HG02571 (cell line): ENCODE results near the gene FRMD4A.

ENCODE experiments used
- ATAC-seq: cut with Tn5 transposase; IDR thresholded peaks from one replicate; pipeline ENCODE4 v1.9.1; 2021; ENCODE audit warnings: mild to moderate bottlenecking, moderate library complexity; ENCODE audit not compliant: unreplicated experiment

The FRMD4A gene

DNA sequence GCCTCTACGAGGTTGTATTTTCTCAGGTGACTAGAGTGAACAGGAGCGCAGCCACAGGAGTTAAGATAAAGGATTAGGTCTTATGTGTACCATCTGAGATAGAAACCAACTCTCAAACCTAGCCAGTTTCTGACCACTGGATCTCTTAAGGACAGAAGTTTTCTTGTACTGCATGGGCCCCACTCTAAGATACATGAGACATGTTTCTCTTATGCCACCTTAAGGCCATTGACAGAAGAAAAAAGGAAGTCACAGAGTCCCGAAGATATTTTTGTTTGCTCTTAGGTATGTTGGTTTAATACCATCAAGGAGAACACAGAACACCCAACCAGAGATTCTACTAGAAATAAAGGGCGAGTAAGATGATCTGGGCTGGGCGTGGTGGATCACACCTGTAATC, 335.8 kb downstream of the FRMD4A start:
- ATAC-seq: no peak

GRCh38 chr10:13993673-13994089, 337.0 kb downstream of the FRMD4A start:
- no peak for ATAC-seq

DNA sequence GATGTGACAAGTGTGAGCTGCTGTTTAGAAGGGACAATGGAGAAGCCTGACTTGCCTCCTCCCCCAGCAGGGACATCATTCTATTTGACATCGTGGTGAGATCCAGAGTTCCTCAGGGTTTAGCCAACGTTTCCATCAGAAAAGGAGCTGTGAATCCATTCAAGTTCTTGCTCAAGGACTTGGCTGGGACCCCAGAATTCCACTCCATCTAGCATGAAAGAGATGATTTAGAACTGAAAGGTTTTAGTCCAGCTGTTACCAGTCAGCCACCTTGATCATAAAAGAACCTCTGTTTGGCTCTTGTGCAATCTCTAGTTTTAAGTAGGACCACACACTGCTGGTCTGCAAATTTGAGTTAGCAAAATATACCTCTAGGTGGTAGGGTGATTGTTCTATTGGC, 337.6 kb downstream of the FRMD4A start:
- ATAC-seq: no peak

GRCh38 chr10:13991353-13991752, 339.4 kb downstream of the FRMD4A start:
- no peak for ATAC-seq

- no peak for ATAC-seq
Measured at GRCh38 chr10:13990946-13991345, 339.8 kb downstream of the FRMD4A start.

- no peak for ATAC-seq
Measured at GRCh38 chr10:13990392-13990805, 340.3 kb downstream of the FRMD4A start.

GRCh38 chr10:13989616-13990015, 341.1 kb downstream of the FRMD4A start:
- ATAC-seq: no peak

GRCh38 chr10:13987446-13987845, 343.3 kb downstream of the FRMD4A start:
- ATAC-seq: no peak

- no peak for ATAC-seq
Measured at GRCh38 chr10:13984647-13985155, 346.0 kb downstream of the FRMD4A start.

GRCh38 chr10:13983035-13983434, 347.7 kb downstream of the FRMD4A start:
- ATAC-seq: no peak

GRCh38 chr10:13978533-13979115, 352.1 kb downstream of the FRMD4A start:
- ATAC-seq: no peak

DNA sequence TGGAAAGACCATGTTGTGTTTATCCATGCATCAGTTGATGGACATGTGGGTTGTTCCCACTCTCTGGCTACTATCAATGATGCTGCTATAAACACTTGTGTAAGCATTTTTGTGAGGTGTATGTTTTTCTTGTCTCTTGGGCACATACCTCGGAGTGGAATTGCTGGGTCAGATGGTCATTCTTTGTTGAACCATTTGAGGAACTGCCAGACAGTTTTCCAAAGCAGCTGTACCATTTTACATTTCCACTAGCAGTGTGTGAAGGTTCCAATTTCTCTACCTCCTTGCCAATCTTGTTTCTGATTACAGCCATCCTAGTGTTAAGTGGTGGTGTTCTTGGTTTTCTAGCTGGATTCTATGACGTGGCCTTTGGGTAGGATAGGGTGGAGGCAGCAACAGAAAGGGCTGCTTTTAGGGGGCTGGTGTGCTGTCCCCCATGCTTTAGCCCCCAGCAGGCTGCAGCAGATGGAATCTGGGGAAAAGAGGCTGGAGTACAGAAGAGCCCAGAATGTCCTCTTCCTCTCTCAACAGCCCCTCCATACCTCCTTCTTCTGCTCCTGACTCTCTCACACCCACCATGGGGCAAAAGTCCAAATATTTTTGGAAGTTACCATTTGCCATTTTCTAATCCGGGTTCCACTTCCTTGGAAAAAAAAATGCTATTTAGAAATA, 352.7 kb downstream of the FRMD4A start:
- ATAC-seq: no peak

DNA sequence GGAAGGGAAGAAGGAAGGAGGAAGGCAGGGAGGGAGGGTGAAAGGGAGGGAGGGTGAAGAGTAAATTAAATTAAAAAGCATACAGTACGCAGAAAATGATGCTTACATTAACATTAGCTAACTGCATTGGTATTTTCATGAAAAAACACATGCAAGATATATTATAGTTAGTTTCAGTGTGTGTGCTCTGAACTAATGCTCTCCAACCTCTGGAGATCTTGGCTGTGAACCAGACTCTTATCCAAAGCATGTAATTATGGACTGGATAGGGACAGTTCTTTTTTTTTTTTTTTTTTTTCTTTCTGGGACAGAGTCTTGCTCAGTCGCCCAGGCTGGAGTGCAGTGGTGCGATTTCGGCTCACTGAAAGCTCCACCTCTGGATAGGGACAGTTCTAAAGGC, 357.0 kb downstream of the FRMD4A start:
- ATAC-seq: no peak

DNA sequence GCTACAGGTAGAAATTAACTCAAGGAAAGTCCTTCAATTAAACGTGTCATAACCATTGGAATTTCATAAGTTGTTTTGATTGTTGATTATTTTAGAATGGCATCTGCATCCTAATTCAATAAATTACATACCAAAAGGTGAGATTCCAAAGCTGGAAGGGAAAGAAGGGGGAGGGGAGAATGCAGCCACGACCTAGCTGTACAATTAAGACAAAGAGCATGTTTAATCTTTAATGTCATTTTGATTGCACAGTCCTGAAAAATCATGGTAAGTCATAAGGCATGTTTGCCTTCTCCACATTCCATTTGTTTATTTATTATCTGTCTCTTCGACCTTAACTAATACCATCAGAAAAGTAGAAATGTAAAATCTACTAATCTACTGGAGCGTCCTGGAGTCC, 358.1 kb downstream of the FRMD4A start:
- no peak for ATAC-seq

- no peak for ATAC-seq
Measured at GRCh38 chr10:13971601-13972475, 358.9 kb downstream of the FRMD4A start.

DNA sequence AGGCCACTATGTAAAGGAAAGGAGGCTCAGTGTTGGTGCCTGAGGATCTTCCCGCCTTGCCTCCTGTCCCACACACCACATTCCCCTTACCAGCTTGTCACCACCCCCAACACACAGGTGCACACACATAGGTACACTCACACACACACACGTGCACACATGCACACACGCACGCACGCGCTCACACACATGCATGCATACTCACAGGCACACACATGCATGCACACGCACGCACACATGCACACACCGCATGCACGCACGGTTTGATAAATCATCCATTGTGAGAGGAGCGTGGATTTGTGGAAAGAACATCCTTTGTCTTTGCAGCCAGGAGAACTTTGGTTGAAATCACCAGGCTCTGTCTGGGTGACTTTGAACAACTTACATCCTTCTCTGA, 359.8 kb downstream of the FRMD4A start:
- ATAC-seq: no peak

- ATAC-seq: no peak
Measured at GRCh38 chr10:13970236-13970956, 360.3 kb downstream of the FRMD4A start.

DNA sequence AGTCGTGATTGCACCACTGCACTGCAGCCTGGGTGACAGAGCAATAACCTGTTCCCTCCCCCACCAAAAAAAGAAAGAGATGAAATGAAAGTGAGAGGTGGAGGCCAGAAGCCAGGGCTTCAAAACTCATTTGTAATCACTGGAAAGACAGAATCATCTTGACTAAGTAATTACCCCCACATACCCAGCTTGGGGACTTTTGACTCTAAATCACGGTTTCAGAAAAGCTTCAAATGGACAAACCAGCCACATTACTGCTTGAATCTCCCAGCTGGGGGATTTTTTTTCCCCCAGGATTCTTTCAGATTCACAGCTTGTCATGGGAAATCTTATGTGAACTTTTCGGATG, 361.0 kb downstream of the FRMD4A start:
- ATAC-seq: no peak

GRCh38 chr10:13969118-13969791, 361.5 kb downstream of the FRMD4A start:
- no peak for ATAC-seq

GRCh38 chr10:13961853-13962252, 368.9 kb downstream of the FRMD4A start:
- no peak for ATAC-seq

DNA sequence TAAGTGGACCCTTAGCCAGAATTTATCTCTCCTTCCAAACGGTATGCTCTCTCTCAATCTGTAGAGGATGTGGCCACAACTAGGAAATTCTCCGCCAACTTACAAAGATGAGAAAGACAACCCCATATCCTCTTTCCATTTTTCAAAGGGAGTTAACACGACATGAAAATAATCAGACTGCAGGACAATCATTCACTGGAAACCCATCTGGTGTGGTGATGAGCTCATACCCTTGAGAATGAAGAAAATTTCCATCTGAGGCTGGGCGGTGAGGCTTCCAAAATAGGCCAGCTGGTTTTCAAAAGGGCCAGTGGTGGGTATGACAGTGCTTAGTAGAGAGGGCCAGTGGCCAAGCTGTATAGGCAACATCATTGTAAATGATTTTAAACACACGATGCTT, 369.6 kb downstream of the FRMD4A start:
- ATAC-seq: no peak
